Urinary bladder (tissue), 4 donors: ENCODE measurements around the gene TPPP3. TPM values are rescaled to one million over a fixed set of nuclear protein-coding genes. Genes with fewer than 3 reads are reported as not detected.
A peak's percentile ranks its signal among the peaks of the same experiment; 100 is the strongest.

ENCODE experiments used
- DNase-seq: peaks from one replicate; pipeline ENCODE4 v3.0.0-alpha.2; 2015; ENCODE audit errors: extremely low spot score
- H3K27ac ChIP-seq: one replicate; pipeline ENCODE4 v1.5.1; 2013; ENCODE audit warnings: low read depth, mild to moderate bottlenecking, moderate library complexity
- H3K36me3 ChIP-seq: one replicate; pipeline ENCODE4 v1.6.1; 2013; ENCODE audit warnings: mild to moderate bottlenecking, moderate library complexity; ENCODE audit not compliant: insufficient read depth
- H3K4me1 ChIP-seq: one replicate; pipeline ENCODE4 v1.6.1; 2013; ENCODE audit warnings: mild to moderate bottlenecking, moderate library complexity; ENCODE audit not compliant: insufficient read depth
- H3K4me3 ChIP-seq: one replicate; pipeline ENCODE4 v1.5.1; 2013; ENCODE audit warnings: low read depth, low read length
- WGBS: extraction: QIAGEN DNeasy Blood & Tissue Kit; methylation state at CpG from one replicate; pipeline ENCODE4 v1.1.7; 2013; 5-methylcytosine and 5-hydroxymethylcytosine counted together
- polyA plus RNA-seq: library from polyadenylated mRNA; stranded (reverse); fragments of 200-250 nt; gene quantifications from one replicate; pipeline ENCODE4 v1.2.3, GENCODE V29; 2013
- total RNA-seq: library from RNA; depleted of rRNA; stranded (reverse); fragments of >200 nt; gene quantifications from one replicate; pipeline ENCODE4 v1.2.3, GENCODE V29; 2014
- donor health status: healthy with polysubstance abuse.
- donor health status: healthy.

TPPP3 gene
- total and polyA plus RNA-seq, 2 donors = 14.6 to 24.0 TPM

DNA sequence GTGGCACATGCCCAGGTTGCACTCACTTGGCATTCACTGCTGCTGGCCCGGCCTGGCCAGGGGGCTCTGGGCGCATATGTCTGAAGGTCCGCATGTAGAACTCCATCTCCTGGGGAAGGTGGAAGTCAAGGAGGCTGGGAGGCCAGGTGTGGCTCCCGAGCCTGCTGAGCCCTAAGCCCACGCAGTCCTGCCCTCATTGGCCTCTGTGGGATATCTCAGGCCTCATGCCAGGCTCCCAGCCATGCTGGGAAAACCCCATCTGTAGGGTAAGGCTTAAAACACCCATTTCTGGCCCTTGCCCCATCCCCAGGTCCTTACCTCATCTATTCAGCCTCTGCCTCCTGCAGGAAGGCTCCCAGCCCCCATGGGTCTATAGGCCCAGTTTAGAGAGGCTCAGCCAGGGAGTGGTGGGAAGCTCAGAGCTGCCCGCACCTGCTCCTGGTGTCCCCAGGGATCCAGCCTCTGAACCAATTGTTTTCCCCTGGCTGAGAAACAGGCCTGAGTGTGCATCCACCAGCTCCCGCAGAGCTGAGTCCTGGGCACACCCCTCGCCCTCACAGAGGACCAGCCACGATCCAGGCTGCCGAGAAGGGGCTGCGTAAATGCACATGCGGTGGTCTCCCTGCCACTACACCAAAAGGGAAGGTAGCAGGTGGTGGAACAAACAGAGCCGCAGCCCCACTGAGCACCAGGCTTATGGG lies 2.3 kb upstream of the TPPP3 start:
- 82% methylated on average over 13 of the region's 13 CpGs for WGBS
- Histone ChIP-seq H3K36me3 (no peaks in the 10 kb centered on the region), H3K27ac (no peak overlapping the region), H3K4me1 (no peaks in the 10 kb centered on the region), H3K4me3 (no peak overlapping the region)
- DNase-seq = no peak

DNA sequence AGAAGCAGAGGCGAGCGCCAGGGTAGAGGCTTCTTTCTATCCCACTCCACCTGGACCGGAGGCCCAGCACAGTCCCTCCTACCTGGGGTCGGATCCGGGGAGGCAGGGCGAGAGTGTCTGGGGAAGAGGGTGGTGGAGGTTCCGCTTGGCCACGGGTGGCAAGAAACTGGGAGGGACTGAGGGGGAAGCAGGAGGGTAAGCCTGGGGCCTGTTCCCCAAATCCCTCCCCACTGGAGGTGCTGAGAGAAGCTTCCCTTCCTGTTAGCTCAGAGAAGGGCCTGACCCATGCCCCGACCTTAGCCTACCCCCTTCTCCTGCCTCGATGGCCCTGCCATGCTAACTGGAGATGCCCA lies 1.8 kb upstream of the TPPP3 start:
- 85% methylated on average over 10 of the region's 10 CpGs for WGBS
- Histone ChIP-seq H3K4me3 (no peak overlapping the region), H3K27ac (no peak overlapping the region), H3K4me1 (no peaks in the 10 kb centered on the region), H3K36me3 (no peaks in the 10 kb centered on the region)
- DNase-seq = no peak

DNA sequence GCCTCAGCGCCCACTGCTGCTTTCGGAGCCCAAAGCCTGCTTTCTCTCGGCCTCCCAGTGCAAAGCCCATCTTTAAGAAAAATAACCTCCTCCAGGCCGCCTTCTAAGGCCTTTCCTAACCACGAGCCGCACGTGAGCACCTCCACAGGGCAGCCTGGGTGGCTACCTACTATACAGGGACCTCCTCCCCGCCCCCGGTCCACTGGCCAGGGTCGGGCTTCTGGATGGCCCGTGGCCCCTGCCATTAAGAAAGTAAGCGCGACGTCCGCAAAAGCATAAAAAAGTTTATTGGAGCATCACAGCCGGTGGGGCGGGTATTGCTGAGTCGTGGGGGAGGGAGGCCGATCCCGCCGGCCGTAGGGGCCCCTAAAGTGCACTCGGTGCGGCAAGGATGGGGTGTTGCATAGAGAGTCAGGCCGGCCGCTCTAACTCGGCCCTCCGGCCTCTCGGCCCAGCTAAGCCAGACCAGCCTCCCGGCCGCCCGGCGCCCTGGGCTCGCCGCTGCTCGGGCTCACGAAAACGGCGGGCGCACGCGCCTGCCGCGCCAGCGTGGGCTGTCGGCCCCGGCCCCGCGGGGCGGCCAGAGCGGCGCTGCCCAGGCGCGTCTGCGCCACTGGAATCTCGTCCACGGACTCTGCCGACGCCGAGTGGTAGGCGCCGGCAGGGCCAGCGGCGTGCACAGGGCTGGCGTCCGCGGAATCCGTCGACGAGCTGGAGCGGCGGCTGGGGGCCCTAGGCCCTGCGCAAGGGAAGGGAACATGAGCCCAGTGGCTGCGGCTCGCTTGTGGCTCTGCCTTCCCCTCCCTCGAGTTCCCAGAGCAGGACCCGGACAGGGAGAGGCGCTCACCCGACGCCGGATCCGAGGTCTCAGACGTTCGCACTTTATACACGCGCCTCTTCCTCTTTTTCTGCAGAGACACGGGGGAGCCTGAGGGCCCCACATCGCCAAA lies 1.1 kb upstream of the TPPP3 start:
- Histone ChIP-seq H3K27ac (no peak overlapping the region), H3K36me3 (no peaks in the 10 kb centered on the region), H3K4me1 (no peaks in the 10 kb centered on the region), H3K4me3 (peak overlapping the region; percentile 5)
- 42% methylated on average over 88 of the region's 88 CpGs for WGBS
- no peak for DNase-seq

DNA sequence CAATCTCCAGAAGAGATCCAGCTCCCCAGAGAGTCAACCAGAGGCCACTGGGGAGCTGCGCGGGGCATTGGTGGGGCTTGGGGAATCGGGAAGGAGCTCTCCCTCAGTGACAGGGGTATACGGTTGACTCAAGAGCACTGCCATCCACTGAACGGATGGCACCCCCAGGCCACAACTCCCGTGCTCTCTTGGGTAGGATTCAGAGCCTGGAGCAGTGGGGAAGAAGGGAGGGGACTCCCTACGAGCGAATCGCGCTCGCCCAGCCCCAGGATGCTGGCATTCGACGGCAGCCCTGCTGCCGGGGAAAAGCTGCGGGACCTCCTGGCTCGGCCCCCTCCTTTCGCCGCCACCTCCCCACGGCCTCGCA lies 473 bp upstream of the TPPP3 start:
- no peaks in the 10 kb centered on the region for H3K4me1 ChIP-seq
- H3K27ac ChIP-seq = no peak overlapping the region
- 13% methylated on average over 20 of the region's 20 CpGs for WGBS
- DNase-seq = no peak
- H3K4me3 ChIP-seq = peak overlapping the region; percentile 14
- no peaks in the 10 kb centered on the region for H3K36me3 ChIP-seq

DNA sequence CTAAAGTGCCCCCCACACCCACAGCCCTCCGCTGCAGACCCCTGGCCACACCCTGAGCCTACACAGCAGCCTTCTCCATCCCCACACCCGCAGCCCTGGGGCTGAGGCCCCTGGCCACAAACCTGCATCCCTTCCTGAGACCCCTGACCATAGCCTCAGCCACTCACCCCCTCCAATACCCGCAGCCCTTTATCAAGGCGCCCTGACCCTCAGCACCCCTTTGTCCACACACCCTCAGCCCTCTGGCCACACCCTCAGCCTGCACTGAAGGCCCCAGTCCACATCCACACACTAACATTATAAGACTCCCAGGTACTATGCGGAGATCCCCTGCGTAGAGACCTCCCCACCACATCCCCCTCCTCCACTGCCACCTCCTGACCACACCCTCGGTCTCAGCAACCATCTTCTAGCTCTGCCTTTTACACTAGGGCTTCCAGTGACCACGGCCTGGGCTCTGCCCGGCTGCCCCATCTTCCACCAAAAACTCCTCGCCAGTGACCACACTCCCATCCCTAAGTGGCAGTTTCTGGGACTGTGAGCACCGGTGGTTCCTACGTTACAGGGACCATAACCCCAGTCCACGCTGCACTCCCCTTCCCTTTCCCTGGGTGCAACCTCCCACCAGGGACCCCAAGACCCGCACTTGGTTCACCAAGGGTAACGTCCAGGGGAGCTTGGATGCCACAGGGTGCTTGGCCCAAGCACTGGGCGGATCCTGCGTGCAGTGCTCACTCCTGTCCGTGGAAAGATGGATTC lies 818 bp downstream of the TPPP3 start:
- 58% methylated on average over 18 of the region's 18 CpGs for WGBS
- no peak overlapping the region for H3K4me3 ChIP-seq
- H3K36me3 ChIP-seq = no peaks in the 10 kb centered on the region
- no peaks in the 10 kb centered on the region for H3K4me1 ChIP-seq
- no peak overlapping the region for H3K27ac ChIP-seq
- DNase-seq = no peak

DNA sequence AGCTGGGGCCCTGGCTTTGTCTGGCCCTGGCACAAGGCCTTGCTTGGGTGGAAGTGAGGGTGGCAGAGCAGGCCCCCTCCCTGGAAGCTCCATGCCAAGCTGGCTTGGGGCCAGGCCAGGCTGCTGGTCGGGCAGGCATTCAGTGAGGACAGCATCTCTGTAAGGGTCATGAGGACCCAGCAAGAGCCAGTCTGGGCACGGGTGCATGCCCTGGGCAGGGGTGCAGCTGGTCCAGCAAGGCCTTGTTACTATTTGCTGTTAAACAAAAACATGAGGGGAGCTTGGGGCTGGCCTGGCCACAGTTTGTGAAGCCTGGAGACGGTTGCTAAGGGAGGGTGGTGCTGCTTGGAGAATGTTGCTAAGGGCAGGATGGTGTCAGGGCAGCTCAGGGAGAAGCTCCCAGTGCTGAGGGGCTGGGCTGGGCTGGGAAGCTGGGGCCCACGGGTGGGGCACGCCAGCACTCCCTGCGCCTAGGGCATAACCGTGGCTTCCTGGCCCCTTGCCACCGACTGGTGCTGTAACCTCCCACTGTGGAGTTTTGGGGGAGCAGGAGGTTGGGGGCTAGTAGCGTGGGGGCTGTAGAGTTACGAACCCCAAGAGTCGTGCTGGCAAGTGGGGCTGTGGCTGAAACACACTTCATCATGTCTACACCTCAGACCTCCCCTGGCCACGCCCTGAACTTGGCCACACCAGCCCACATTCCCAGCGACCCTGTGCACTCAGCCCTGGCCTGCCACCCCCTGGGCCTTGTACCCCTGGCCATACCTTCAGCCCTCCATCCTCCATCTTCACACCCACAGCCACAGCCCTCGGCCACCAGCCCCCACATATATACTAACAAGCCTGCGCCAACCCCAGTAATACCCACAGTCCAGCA lies 1.6 kb downstream of the TPPP3 start:
- 43% methylated on average over 15 of the region's 15 CpGs for WGBS
- Histone ChIP-seq H3K36me3 (no peaks in the 10 kb centered on the region), H3K4me3 (no peak overlapping the region), H3K27ac (no peak overlapping the region), H3K4me1 (no peaks in the 10 kb centered on the region)
- no peak for DNase-seq

DNA sequence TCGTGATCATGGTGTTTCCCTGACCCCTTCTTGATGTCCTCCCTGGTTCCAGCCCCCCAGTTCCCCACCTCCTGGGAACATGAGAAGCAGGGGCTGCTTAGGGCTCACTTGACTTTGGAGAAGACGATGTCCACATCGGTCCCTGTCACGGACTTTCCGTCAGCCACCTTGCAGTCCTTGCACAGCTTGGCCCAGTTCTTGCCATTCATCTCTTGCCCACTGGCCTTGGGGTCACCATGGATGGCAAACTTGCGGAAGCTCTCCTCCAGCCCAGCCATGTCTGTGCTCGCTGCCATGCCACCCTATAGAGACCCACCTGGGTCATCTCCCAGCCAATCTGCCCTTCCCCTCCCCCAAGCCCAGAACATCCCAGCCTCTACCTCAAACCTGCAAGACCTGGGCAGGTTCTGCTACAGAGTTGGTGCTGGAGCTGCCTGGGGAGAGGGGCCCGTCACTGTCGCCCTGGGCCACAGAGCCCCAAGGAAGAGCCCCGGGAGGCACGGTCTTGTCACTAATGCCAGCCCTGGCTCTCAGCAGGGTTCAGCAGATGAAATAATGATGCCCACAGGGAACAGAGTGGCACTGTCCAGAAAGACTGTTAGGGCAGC lies 2.4 kb downstream of the TPPP3 start:
- Histone ChIP-seq H3K36me3 (no peaks in the 10 kb centered on the region), H3K4me1 (no peaks in the 10 kb centered on the region), H3K4me3 (no peak overlapping the region), H3K27ac (no peak overlapping the region)
- WGBS = 88% methylated on average over 11 of the region's 11 CpGs
- no peak for DNase-seq

DNA sequence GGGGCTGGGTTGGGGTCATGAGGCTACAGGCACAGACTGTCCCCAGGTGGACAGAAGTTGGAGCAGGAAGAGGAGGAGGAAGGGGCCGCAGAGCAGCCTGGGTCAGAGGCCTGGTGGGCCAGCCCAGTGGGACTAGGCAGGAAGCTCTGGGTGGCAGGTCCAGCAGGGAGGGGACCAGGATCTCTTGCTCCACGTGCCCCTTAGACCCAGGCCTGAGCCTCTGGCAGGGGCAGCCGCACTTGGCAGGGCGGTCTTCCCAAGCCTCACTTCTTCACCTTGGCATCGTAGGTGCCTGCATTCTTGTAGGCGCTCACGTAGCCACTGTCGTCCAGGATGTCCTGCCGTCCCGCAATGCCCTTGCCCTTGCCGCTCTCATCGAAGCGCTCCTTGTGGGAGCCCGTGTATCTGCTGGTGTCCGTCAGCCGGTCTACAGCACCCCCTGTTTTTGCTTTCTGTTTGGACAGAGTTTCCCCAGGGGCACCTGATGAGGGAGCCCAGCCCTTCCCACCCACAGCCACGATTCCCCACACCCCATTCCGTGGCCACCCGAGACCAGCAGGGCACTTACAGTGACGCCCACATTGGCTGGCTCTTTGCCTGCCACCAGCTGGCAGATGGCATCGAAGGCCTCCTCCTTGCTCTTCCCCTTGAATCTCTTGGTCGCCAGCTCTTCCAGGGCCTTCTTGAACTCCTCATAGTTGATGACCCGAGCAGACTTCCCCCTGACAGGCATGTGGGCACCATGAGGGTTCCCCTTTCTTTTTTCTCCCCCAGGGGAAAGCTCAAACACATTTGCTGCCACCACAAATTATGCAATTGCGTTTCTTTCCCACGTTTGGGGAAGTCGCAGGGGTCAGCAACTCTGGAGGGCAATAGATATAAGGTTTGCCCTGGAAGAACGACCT lies 3.1 kb downstream of the TPPP3 start:
- Histone ChIP-seq H3K4me1 (no peaks in the 10 kb centered on the region), H3K27ac (no peak overlapping the region), H3K4me3 (no peak overlapping the region), H3K36me3 (no peaks in the 10 kb centered on the region)
- 88% methylated on average over 27 of the region's 27 CpGs for WGBS
- no peak for DNase-seq

DNA sequence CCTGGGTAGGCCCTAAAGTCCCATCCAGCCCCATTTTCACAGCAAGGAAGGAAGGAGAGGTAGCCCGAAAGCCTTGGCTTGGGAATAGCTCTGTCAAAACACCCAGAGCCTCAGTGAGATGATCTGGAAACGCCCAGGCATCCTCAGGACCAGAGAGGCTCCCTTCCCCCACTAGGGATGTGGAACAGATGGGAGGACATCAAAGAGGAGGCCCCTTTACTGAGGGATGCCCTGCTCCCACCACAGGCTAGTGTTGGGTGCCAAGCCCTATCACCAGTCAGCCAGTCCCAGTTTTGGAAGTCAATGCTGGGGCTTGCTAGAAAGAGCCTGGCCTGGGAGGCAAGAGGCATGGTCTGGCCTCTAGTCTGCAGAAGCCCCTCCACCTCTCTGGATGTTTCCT lies 4.7 kb downstream of the TPPP3 start:
- WGBS = 81% methylated on average over 2 of the region's 2 CpGs
- no peak overlapping the region for H3K27ac ChIP-seq
- no peaks in the 10 kb centered on the region for H3K36me3 ChIP-seq
- H3K4me3 ChIP-seq = no peak overlapping the region
- DNase-seq = no peak
- no peaks in the 10 kb centered on the region for H3K4me1 ChIP-seq

DNA sequence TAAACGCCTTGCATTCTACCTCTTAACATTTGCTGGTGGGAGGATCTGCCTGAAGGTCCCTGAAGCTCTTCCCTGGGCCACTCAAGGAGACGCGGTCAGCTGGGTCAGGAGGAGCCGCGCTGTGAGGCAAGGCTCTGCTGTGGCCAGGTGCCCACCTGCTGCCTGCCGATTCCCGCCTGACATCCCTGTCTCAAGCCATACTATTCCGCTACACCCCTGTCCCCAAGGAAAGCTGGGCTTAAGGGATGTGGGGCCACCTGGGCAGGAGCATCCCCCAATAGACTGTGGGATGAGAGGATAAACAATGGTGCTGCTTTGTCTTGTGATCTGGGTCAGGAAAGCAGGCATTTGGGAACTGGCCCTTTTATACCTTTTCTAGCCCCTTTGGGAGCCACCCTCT lies 5.1 kb downstream of the TPPP3 start:
- no peaks in the 10 kb centered on the region for H3K4me1 ChIP-seq
- 91% methylated on average over 8 of the region's 8 CpGs for WGBS
- no peak overlapping the region for H3K4me3 ChIP-seq
- H3K27ac ChIP-seq = no peak overlapping the region
- H3K36me3 ChIP-seq = no peaks in the 10 kb centered on the region
- DNase-seq = no peak

DNA sequence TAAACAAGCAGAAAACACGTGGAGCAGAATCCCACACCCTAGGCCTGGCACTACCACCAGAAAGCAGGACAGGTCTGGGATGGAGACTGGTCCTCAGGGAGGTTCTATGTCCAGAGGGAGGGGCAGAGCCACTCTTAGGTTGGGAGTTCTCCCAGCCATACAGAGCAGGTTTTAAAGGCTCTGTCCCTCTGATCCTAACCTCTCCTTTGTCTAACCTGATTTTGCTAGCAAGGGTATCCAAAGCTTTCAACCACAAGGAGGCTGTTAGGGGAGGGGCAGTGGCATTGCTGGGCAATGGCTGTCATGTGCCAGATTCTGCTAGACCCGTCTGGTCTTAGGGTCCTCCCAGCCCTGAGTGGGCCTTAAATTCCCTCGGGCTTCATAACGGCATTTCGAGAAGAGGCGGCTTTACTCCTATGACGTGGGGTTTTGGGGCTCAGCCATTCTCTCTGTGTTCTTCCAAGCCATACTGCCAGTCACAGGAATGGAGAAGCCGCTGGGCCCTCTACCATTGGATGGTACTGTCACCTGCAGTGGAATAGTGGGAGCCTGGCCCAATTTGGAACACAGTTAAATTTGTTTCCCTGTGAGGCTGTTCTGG lies 5.7 kb downstream of the TPPP3 start:
- H3K4me3 ChIP-seq = no peak overlapping the region
- H3K27ac ChIP-seq = no peak overlapping the region
- DNase-seq = no peak
- WGBS = 86% methylated on average over 8 of the region's 8 CpGs
- H3K4me1 ChIP-seq = no peaks in the 10 kb centered on the region
- H3K36me3 ChIP-seq = no peaks in the 10 kb centered on the region
